Measurements from ENCODE around the gene NFIB.

Gene NFIB

GRCh38 chr9:14068690-14069089 lies 245.3 kb downstream of the NFIB start:
- no peak for DNase-seq (ENCODE audit: low spot score)

DNA sequence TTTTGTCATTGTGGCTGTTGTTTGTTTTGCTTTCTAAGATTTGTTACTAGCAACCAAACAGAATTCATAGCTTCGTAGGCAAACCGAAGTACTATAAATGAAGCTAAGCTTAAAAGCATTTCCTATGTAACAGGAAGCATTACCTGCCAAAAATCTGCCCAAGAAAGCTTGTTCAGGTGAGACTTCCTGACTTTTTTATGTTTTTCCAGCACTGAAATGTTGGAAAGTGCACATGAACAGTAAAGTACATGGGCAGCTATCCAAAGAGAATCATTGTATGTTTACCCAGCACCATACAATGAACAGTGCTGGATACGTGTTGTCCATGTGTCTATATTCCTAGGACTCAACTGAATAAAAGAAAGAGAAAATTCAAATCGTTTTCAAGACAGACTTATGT lies 247.1 kb downstream of the NFIB start:
- no peak for DNase-seq (ENCODE audit: low spot score)

- no peak for DNase-seq (ENCODE audit: low spot score)
These were observed 247.9 kb downstream of the NFIB start for GRCh38 chr9:14066032-14066431.

DNA sequence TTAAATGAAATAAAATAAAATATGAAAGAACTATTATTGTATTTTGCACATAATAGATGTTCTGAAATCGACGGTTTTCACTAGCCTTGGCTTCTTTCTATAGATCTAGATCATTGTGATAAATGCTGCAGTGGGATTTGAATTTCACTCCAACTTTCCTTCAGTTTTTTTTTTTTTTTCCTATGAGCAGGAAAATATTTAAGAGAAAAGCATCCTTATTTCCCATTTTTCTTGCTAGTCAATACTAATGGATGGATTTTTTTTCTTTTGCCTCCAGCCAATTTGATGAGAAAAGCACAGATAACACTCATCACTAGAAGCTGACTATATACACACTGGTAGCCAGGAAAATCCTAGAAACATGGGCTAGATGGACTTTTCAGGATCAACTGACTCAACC lies 249.0 kb downstream of the NFIB start:
- DNase-seq (ENCODE audit: low spot score), result no peak

- DNase-seq (ENCODE audit: low spot score), result no peak
These were observed 250.2 kb downstream of the NFIB start for GRCh38 chr9:14063756-14064155.

DNA sequence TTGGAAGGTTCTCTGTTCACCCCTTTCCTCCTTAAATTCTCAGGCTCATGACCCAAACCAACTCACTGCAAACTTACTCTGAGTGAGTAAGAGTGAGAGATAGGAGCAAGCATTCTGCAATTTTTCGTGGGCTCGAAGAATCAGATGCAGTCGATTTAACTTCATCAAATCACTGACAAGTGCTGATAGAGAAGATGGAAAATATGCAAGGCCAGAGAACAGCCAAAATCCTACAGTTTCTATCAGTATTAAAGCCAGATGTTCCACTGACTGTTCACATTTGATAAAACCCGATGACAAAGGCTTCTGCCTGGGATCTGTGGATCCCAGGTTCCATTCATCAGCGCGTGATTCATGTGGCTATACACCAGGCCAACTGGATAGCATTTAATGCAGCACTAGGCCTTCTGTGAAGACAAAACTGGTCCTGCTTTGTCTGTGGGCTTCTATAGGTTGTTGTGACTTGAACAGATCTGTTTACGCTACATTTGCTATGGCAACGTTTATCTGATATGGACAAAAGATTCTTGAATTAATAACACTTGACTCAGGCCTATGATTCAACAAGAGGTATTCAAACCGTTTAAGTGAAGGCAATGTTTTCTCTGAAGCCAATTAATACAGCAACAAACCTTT lies 251.2 kb downstream of the NFIB start:
- no peak for DNase-seq (ENCODE audit: low spot score)

DNA sequence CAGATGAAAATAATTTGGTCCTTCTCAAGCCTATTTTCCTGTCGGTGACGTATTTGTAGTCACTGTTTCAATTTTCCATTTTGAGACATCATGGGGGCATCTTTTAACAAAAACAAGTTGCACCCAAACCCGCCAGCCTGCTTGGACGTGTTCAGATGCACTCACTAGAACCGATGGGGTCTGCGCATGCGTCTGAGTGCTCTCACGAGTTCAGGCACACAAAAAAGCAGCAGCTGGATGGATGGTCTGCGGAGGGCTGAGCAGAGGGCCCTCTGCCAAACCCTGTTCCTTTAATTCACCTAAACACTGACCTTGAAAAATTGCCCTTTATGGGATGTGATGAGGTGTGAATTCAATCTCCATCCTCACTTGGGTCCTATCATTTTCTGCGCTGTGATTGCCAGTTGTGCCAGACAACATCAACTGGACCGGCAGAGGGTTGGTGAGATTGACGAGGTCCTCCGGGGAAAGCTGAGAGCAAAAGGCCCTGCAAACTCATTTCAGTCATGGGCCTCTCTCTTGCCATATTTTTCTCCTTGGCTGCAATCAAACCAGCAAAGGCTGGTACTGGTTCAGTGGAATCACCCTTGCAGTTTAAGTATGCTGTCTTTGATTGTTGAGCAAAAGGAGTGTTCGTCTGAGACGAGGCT lies 251.9 kb downstream of the NFIB start:
- DNase-seq (ENCODE audit: low spot score), result no peak

- no peak for DNase-seq (ENCODE audit: low spot score)
These were observed 255.6 kb downstream of the NFIB start for GRCh38 chr9:14058325-14058688.

DNA sequence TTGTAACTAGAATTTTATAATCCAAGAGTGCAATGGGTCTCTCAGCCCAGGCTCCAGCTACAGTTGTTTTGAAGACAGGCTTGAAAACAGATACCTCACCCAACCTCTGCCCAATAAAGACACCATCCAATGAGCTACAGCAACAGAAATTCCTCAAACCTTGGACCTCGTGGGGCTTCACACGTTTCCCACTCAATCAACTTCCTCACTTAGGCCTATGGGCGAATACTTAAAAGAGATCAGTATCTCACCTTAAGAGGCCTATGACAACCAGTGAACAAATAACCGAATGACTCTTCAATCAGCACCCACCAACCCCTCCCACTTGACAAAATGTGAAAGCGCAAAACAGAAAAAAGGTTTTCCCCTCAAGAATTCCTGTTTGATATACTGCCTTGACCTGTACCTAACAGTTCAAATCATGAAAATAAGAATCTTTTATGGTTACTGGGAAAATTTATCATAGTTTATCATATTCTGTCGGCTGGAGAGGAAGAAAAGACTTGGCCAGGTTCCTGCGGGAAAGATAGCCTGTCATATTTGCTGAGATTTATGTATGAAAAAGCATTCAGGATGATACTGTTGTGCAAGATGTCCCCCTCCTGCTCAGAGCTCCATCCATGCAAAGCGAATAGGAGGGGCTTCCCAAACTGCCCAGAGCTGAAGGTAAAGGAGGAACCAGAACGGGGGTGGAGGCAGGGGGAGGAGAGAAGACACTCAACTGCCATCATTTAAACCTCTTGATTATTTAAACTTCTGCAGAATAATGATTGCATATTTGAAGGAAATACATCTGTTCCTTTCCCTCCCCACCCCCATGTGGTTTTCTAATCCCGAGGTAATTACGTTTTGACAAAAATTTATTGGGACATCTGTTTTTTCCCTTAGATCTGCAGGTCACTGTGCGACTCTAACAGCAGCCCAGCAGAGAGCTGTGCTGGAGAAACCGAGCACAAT lies 256.3 kb downstream of the NFIB start:
- DNase-seq (ENCODE audit: low spot score), result no peak

DNA sequence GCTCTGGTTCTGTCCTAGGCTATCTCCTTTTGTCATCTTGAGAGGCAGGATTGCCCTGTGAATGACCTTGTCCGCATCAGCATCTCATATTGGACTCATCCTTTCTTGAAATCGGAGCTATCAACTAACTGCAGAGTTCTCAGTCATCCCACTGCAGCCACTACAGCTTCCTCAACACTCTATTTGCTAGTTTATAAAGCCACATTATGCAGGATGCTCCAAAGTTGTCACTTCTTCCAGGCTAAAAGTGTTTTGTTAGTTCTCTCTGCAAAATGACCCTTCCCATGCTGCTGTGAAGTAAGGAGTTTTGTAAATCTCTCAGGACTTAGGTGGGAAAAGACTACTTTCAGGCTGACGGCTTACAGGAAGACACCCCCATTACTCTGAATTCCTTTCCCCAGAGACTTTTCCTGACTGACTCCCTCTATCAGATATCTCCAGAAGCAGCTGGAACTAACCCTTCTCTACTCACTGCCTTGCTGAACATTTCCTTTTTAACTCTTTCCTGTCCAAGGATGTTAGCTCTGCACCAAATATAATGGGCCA lies 257.6 kb downstream of the NFIB start:
- DNase-seq (ENCODE audit: low spot score), result no peak

GRCh38 chr9:14054096-14054495 lies 259.8 kb downstream of the NFIB start:
- DNase-seq (ENCODE audit: low spot score), result no peak

- DNase-seq (ENCODE audit: low spot score), result no peak
These were observed 261.6 kb downstream of the NFIB start for GRCh38 chr9:14052359-14052758.

DNA sequence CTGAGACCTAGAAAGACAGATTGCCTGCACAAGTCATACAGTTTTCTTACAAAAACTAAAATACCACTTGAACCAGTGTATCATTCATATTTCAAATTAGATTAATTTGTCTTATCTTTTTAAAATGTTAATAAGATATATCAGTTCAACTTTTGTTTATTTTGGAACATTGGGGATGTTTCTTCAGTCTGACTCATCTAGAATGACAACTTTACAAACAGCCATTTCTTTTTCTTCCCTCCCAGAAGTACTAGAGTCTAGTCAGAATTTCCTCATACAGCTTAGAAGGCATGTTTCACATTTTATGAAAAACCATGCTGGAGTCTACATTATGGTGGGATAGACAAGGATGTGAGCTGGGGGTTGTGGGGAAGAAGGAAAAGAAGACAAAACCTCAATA lies 262.5 kb downstream of the NFIB start:
- no peak for DNase-seq (ENCODE audit: low spot score)

GRCh38 chr9:14043483-14043882 lies 270.5 kb downstream of the NFIB start:
- DNase-seq (ENCODE audit: low spot score), result no peak

DNA sequence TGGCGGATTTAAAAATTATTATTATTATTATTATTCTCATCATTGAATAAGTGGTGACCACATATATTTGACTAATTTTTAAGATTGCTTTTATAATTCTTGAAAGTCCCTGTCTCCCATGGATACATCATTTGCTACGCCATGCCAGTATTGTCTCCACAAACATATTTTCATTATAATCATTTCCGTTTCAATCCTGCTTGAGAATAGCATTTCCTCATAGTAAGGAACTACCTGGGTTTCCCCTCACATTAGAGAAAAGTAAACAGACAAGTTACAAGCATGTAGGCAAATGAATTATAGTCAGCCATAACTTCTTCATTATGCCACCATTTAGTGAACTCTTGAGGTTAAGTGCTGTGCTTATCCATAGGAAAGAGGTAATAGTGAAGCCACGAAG lies 276.6 kb downstream of the NFIB start:
- no peak for DNase-seq (ENCODE audit: low spot score)

DNA sequence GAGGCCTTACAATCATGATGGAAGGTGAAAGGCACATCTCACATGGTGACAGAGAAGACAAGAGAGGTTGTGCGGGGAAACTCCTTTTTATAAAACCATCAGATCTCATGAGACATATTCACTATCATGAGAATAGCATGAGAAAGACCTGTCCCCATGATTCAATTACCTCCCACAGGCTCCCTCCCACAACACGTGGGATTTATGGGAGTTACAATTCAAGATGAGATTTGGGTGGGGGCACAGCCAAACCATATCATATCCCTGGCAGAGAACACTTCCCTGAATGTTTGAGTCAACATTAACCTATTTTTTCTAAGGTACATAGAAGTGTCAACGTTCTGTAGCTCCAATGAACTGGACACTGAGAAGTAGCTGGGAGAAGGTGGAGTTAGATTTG lies 280.9 kb downstream of the NFIB start:
- DNase-seq (ENCODE audit: low spot score), result no peak
